ENCODE data around the gene CAB39L.

The CAB39L gene

DNA sequence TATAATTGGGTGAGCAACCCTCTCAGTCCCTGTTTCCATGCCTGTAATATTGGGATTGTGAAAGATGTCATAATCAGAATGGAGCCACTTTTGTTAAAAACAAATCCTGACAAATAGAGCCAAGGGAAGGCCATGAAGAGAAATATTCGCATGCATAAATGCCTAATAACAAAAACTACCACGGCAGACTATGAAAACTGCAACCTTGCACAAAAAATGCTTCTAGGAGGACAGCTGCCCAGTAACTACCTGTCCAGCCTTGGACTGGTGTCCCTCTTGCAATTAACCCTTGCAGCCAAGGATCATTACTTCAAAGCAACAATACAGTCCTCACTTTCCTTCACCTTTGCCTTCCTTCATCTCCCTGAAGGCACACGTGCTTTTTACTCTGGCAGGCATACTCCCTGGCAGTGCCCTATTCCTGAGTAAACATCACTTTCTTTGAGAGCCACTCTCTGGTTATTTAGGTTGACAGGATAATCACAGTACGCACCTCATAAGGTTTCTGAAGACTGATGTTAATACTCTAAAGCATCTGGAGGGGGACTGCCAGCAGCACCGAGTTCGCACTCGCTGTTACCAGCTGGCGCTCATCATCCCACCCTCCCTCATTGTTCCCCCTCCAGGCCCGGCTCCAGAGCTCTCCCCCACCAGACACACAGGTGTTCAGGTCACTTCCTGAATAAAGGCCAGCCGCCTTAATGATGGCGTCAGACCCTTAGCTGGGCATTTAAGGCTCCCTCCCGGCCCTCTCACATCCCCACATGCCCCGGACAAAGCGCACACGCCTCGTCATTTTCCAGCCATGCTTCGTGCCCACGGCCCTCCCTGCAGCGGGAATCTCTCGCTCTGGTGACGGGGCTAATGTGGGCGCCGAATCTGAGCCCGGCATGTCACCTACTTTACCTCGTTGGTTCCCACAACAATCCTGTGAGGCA lies 138.8 kb downstream of the CAB39L start:
- no peaks in the 10 kb centered on the region for H3K9me2 ChIP-seq (replicated peaks; ENCODE audit: low read depth, low read length)
- no peaks in the 10 kb centered on the region for H3K36me3 ChIP-seq (ENCODE audit: insufficient read depth, low read length)
- no peak overlapping the region for H2AFZ ChIP-seq (ENCODE audit: low read length)
- no peaks in the 10 kb centered on the region for H3K79me2 ChIP-seq (ENCODE audit: insufficient read depth, low read length)
- H3K4me2 ChIP-seq (ENCODE audit: low read depth, low read length, poor library complexity, severe bottlenecking), result no peak overlapping the region
- no peaks in the 10 kb centered on the region for H3K27me3 ChIP-seq (ENCODE audit: insufficient read depth, low read length, poor library complexity, severe bottlenecking)
- H3K9me3 ChIP-seq (ENCODE audit: insufficient read depth, low read depth, low read length), result no peaks in the 10 kb centered on the region
- H3F3A ChIP-seq (ENCODE audit: low read depth), result no peaks in the 10 kb centered on the region
- no peak overlapping the region for H3K4me3 ChIP-seq (ENCODE audit: low read length, poor library complexity, severe bottlenecking)
- no peaks in the 10 kb centered on the region for H4K20me1 ChIP-seq (ENCODE audit: insufficient read depth, low read length, poor library complexity, severe bottlenecking)
- no peak overlapping the region for H3K9ac ChIP-seq (ENCODE audit: low read depth, low read length, poor library complexity, severe bottlenecking)
- TF ChIP-seq, protein P1, sequence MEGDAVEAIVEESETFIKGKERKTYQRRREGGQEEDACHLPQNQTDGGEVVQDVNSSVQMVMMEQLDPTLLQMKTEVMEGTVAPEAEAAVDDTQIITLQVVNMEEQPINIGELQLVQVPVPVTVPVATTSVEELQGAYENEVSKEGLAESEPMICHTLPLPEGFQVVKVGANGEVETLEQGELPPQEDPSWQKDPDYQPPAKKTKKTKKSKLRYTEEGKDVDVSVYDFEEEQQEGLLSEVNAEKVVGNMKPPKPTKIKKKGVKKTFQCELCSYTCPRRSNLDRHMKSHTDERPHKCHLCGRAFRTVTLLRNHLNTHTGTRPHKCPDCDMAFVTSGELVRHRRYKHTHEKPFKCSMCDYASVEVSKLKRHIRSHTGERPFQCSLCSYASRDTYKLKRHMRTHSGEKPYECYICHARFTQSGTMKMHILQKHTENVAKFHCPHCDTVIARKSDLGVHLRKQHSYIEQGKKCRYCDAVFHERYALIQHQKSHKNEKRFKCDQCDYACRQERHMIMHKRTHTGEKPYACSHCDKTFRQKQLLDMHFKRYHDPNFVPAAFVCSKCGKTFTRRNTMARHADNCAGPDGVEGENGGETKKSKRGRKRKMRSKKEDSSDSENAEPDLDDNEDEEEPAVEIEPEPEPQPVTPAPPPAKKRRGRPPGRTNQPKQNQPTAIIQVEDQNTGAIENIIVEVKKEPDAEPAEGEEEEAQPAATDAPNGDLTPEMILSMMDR (conservative IDR thresholded peaks at IDR 0.05; ENCODE audit: low read length), result no peak
- TF ChIP-seq EZH2phosphoT487 (IDR thresholded peaks at IDR 0.05; ENCODE audit: borderline replicate concordance), result no peak
- no peaks in the 10 kb centered on the region for H3K4me1 ChIP-seq (ENCODE audit: insufficient read depth, low read length, poor library complexity, severe bottlenecking)

DNA sequence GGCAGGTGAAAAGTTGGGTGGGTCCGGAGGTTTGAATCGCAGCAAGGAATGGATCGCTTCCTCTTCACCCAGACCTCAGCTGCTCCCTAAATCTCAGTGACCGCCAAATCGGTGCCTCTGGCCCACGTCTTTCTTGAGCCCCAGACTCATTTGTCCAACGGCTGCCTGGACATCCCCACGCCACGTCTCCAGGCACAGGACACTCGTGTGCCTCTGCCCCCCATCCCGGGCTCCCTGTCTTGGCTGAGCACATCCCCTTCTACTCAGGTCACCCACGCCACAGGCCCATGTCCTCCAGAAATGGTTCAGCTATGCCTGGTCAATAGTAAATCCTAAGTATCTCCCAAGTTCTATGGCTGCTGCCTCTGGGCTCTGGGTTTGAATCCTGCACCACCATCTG lies 139.5 kb downstream of the CAB39L start:
- no peak overlapping the region for H3K9ac ChIP-seq (ENCODE audit: low read depth, low read length, poor library complexity, severe bottlenecking)
- no peaks in the 10 kb centered on the region for H3K36me3 ChIP-seq (ENCODE audit: insufficient read depth, low read length)
- no peaks in the 10 kb centered on the region for H3K4me1 ChIP-seq (ENCODE audit: insufficient read depth, low read length, poor library complexity, severe bottlenecking)
- no peaks in the 10 kb centered on the region for H3F3A ChIP-seq (ENCODE audit: low read depth)
- H3K9me3 ChIP-seq (ENCODE audit: insufficient read depth, low read depth, low read length), result no peaks in the 10 kb centered on the region
- H3K4me3 ChIP-seq (ENCODE audit: low read length, poor library complexity, severe bottlenecking), result no peak overlapping the region
- H3K4me2 ChIP-seq (ENCODE audit: low read depth, low read length, poor library complexity, severe bottlenecking), result no peak overlapping the region
- TF ChIP-seq, protein P1 (conservative IDR thresholded peaks at IDR 0.05; ENCODE audit: low read length), result no peak
- no peak for TF ChIP-seq EZH2phosphoT487 (IDR thresholded peaks at IDR 0.05; ENCODE audit: borderline replicate concordance)
- H3K9me2 ChIP-seq (replicated peaks; ENCODE audit: low read depth, low read length), result no peaks in the 10 kb centered on the region
- no peaks in the 10 kb centered on the region for H4K20me1 ChIP-seq (ENCODE audit: insufficient read depth, low read length, poor library complexity, severe bottlenecking)
- no peaks in the 10 kb centered on the region for H3K27me3 ChIP-seq (ENCODE audit: insufficient read depth, low read length, poor library complexity, severe bottlenecking)
- H3K79me2 ChIP-seq (ENCODE audit: insufficient read depth, low read length), result no peaks in the 10 kb centered on the region
- H2AFZ ChIP-seq (ENCODE audit: low read length), result no peak overlapping the region

DNA sequence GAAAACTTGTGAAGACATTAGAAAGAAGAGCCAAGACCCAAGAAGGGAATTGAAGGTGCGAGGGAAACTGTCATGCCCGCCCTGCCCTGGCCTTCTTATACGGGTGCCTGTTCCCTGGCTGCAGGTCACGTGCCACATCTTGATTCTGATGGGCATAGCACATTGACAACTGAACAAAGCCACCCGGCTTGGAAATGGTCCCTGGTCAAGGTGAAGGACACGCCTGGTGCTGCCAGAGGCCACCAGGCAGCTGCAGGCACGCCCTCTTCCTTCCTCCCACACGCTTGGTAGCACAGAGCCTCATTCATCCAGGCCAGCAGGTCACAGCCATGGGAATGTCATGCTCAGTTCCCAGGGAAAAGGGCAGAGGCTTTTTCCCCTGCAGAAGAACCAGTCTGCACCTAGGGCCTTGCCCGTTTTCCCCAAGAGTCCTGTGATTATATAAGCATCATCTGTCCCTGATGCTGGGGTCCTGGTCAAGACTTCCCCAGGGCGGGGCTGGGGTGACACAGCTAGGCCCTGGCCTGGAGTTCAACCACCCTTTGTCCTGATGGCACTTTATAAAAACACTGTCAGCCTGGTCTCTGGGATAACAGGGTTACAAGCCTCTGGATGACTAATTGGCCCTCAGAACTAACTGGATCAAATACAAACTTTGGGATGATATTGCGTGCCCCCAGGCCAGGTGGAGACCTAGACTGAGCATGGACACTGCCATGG lies 140.2 kb downstream of the CAB39L start:
- no peaks in the 10 kb centered on the region for H3K4me1 ChIP-seq (ENCODE audit: insufficient read depth, low read length, poor library complexity, severe bottlenecking)
- H2AFZ ChIP-seq (ENCODE audit: low read length), result no peak overlapping the region
- no peaks in the 10 kb centered on the region for H3F3A ChIP-seq (ENCODE audit: low read depth)
- no peaks in the 10 kb centered on the region for H3K79me2 ChIP-seq (ENCODE audit: insufficient read depth, low read length)
- H3K9me2 ChIP-seq (replicated peaks; ENCODE audit: low read depth, low read length), result no peaks in the 10 kb centered on the region
- H4K20me1 ChIP-seq (ENCODE audit: insufficient read depth, low read length, poor library complexity, severe bottlenecking), result no peaks in the 10 kb centered on the region
- no peaks in the 10 kb centered on the region for H3K36me3 ChIP-seq (ENCODE audit: insufficient read depth, low read length)
- no peaks in the 10 kb centered on the region for H3K9me3 ChIP-seq (ENCODE audit: insufficient read depth, low read depth, low read length)
- H3K4me3 ChIP-seq (ENCODE audit: low read length, poor library complexity, severe bottlenecking), result no peak overlapping the region
- no peak for TF ChIP-seq EZH2phosphoT487 (IDR thresholded peaks at IDR 0.05; ENCODE audit: borderline replicate concordance)
- TF ChIP-seq, protein P1 (conservative IDR thresholded peaks at IDR 0.05; ENCODE audit: low read length), result no peak
- no peak overlapping the region for H3K9ac ChIP-seq (ENCODE audit: low read depth, low read length, poor library complexity, severe bottlenecking)
- no peak overlapping the region for H3K4me2 ChIP-seq (ENCODE audit: low read depth, low read length, poor library complexity, severe bottlenecking)
- no peaks in the 10 kb centered on the region for H3K27me3 ChIP-seq (ENCODE audit: insufficient read depth, low read length, poor library complexity, severe bottlenecking)
